ENCODE data around the gene ZNF692.

- TF ChIP-seq CTCF (IDR thresholded peaks at IDR 0.05) (no peak), POLR2A (IDR thresholded peaks at IDR 0.05) (no peak)
Measured at GRCh38 chr1:248822148-248823032, 36.5 kb downstream of the ZNF692 start.
